GM19035 (cell line): Measurements from ENCODE around the gene OSBPL5.

ENCODE experiments used
- ATAC-seq: cut with Tn5 transposase; IDR thresholded peaks from one replicate; pipeline ENCODE4 v1.9.1; 2021; ENCODE audit not compliant: unreplicated experiment

OSBPL5 gene

GRCh38 chr11:3040881-3041280 lies 124.2 kb downstream of the OSBPL5 start:
- no peak for ATAC-seq

- ATAC-seq = no peak
These were observed 127.2 kb downstream of the OSBPL5 start for GRCh38 chr11:3037945-3038271.
